Fibroblast of lung (primary cell): ENCODE results near the gene RPS6KL1. TPM values are rescaled to one million over a fixed set of nuclear protein-coding genes. Genes with fewer than 3 reads are reported as not detected.

Experiments used
- DNase-seq, 2 donors: peaks; one replicate each; pipeline versions ENCODE4 v3.0.0 to v3.0.0-alpha.2; 2010; ENCODE audit warnings: low read depth in 2 of 2
- H2AFZ ChIP-seq: 2 replicates; pipeline ENCODE4 v1.5.1; 2012; ENCODE audit warnings: low read length, control low read depth, inconsistent platforms
- H3K27ac ChIP-seq: 2 replicates; pipeline ENCODE4 v1.5.1; 2011; ENCODE audit warnings: low read length, control low read depth; ENCODE audit not compliant: insufficient read depth
- H3K27me3 ChIP-seq: 2 replicates; pipeline ENCODE4 v1.5.1; 2011; ENCODE audit warnings: mild to moderate bottlenecking, low read length; ENCODE audit not compliant: control insufficient read depth, insufficient read depth
- H3K36me3 ChIP-seq: 2 replicates; pipeline ENCODE4 v1.5.1; 2011; ENCODE audit warnings: low read length; ENCODE audit not compliant: control insufficient read depth, insufficient read depth
- H3K4me1 ChIP-seq: 2 replicates; pipeline ENCODE4 v1.5.1; 2011; ENCODE audit warnings: low read length; ENCODE audit not compliant: control insufficient read depth, insufficient read depth; ENCODE audit errors: extremely low read depth
- H3K4me2 ChIP-seq: 2 replicates; pipeline ENCODE4 v1.5.1; 2011; ENCODE audit warnings: low read length, control low read depth; ENCODE audit not compliant: insufficient read depth; ENCODE audit errors: extremely low read depth
- H3K4me3 ChIP-seq, 4 experiments: fragments of 200-600 bp in 1 of 4; sonication (generic) in 1 of 4; replicated peaks in 1 of 4; 2 replicates each; pipeline ENCODE4 v1.5.1; 2011 to 2016; ENCODE audit warnings: low read length in 4 of 4, low read depth in 3 of 4, mild to moderate bottlenecking in 3 of 4, control low read depth in 2 of 4, inconsistent platforms in 1 of 4, mixed read lengths in 1 of 4; ENCODE audit not compliant: insufficient read depth in 1 of 4; ENCODE audit errors: control extremely low read depth in 1 of 4
- H3K79me2 ChIP-seq: 2 replicates; pipeline ENCODE4 v1.5.1; 2012; ENCODE audit warnings: mild to moderate bottlenecking, low read length, inconsistent platforms; ENCODE audit not compliant: control insufficient read depth, insufficient read depth
- H3K9ac ChIP-seq: 2 replicates; pipeline ENCODE4 v1.5.1; 2011; ENCODE audit warnings: mild to moderate bottlenecking, low read length, control low read depth; ENCODE audit not compliant: insufficient read depth
- H3K9me3 ChIP-seq: 2 replicates; pipeline ENCODE4 v1.5.1; 2012; ENCODE audit warnings: low read depth, low read length; ENCODE audit not compliant: control insufficient read depth, insufficient read depth
- H4K20me1 ChIP-seq: 2 replicates; pipeline ENCODE4 v1.5.1; 2011; ENCODE audit warnings: low read length; ENCODE audit not compliant: control insufficient read depth, insufficient read depth; ENCODE audit errors: extremely low read depth
- EZH2 ChIP-seq: IDR thresholded peaks from 2 replicates; pipeline ENCODE4 v1.5.1; 2012; ENCODE audit warnings: low read length, control low read depth, mild to moderate bottlenecking; ENCODE audit errors: missing control alignments
- polyA plus RNA-seq, 2 donors: library from polyadenylated mRNA; depleted of rRNA in 1 of 2; stranded (reverse) in 1 of 2; unstranded in 1 of 2; fragments of >200 nt; gene quantifications; 2 replicates each; pipeline ENCODE4 v1.2.1, GENCODE V29; 2011 to 2012; ENCODE audit warnings: missing spikeins in 1 of 2
- total RNA-seq: library from RNA; depleted of rRNA; stranded (reverse); fragments of >200 nt; gene quantifications from 2 replicates; pipeline ENCODE4 v1.2.1, GENCODE V29; 2014
- TF ChIP-seq, protein P1 (sequence below), 2 donors: IDR thresholded peaks in 1 of 2; conservative IDR thresholded peaks in 1 of 2; 1 replicate in 1 of 2; 2 replicates in 1 of 2; pipeline ENCODE4 v1.5.1; 2011 to 2012; ENCODE audit warnings: low read length in 2 of 2, control low read depth in 1 of 2, inconsistent platforms in 1 of 2, low read depth in 1 of 2, mild to moderate bottlenecking in 1 of 2

Gene RPS6KL1
- total and polyA plus RNA-seq, 2 donors (not counting 1 experiment from before 2014, with no cell fraction given): 0.52 to 1.2 TPM

DNA sequence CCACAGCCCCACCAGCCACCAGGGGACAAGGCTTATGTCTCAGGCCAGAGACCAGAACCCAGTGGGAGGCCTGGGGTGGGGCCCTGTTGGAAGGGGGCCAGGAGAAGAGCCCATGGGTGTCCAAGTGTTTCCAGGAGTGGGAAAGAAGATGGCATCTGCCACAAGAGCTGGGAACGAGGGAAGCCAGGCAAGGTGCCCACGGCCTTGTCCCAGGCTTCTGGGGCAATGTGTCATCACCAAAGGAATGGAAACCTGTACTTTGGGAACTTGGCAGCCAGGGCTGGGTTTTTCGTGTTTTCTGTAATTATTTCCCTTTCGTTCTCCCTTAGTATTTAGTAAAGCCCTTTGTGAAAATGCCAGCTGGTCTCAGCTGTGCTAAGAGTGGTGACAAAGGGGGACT is 37.7 kb upstream of the RPS6KL1 start:
- Histone ChIP-seq H3K9ac (no peak overlapping the region), H3K79me2 (no peaks in the 10 kb centered on the region), H3K4me1 (no peaks in the 10 kb centered on the region), H3K27me3 (peaks cover 16% of the 10 kb centered on the region), H3K36me3 (no peaks in the 10 kb centered on the region), H4K20me1 (no peaks in the 10 kb centered on the region), H2AFZ (no peak overlapping the region), H3K9me3 (no peaks in the 10 kb centered on the region), H3K4me2 (no peak overlapping the region), H3K27ac (no peak overlapping the region), H3K4me3 (no peak overlapping the region)
- DNase-seq: no peak
- no peak for TF ChIP-seq EZH2
- TF ChIP-seq, protein P1, sequence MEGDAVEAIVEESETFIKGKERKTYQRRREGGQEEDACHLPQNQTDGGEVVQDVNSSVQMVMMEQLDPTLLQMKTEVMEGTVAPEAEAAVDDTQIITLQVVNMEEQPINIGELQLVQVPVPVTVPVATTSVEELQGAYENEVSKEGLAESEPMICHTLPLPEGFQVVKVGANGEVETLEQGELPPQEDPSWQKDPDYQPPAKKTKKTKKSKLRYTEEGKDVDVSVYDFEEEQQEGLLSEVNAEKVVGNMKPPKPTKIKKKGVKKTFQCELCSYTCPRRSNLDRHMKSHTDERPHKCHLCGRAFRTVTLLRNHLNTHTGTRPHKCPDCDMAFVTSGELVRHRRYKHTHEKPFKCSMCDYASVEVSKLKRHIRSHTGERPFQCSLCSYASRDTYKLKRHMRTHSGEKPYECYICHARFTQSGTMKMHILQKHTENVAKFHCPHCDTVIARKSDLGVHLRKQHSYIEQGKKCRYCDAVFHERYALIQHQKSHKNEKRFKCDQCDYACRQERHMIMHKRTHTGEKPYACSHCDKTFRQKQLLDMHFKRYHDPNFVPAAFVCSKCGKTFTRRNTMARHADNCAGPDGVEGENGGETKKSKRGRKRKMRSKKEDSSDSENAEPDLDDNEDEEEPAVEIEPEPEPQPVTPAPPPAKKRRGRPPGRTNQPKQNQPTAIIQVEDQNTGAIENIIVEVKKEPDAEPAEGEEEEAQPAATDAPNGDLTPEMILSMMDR (conservative IDR thresholded peaks at IDR 0.05 in 1 of 2, IDR thresholded peaks at IDR 0.05 in 1 of 2; ENCODE audit: low read depth in 1 of 2, low read length in 2 of 2): no peak

DNA sequence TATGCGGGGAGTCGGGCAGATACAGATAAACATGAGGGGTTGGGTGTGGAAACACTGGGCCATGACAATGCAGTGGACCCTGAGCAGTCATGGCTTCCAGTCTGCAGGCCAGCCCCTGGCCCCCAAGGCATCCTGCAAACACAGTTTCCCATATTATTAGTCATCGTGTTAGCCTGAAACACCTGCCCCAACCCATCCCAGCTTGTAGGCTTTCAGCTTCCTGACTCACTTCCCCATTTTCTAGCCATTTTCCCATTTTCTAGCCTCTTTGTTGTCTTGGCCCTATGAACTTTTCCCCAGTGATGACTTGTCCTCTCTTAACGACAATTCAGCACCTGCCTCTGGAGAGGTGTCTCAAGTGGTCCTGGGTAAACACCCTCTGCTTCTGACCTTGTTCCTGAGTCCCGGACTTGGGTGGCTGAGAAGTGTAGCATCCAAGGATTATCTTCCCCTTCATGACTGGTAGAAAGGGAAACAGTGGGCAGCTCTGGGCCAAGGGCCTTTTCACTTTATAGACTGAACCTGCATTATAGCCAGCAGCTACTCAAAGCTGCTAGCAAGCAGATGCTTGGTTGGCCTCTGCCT is 36.6 kb upstream of the RPS6KL1 start:
- no peak overlapping the region for H3K27ac ChIP-seq

DNA sequence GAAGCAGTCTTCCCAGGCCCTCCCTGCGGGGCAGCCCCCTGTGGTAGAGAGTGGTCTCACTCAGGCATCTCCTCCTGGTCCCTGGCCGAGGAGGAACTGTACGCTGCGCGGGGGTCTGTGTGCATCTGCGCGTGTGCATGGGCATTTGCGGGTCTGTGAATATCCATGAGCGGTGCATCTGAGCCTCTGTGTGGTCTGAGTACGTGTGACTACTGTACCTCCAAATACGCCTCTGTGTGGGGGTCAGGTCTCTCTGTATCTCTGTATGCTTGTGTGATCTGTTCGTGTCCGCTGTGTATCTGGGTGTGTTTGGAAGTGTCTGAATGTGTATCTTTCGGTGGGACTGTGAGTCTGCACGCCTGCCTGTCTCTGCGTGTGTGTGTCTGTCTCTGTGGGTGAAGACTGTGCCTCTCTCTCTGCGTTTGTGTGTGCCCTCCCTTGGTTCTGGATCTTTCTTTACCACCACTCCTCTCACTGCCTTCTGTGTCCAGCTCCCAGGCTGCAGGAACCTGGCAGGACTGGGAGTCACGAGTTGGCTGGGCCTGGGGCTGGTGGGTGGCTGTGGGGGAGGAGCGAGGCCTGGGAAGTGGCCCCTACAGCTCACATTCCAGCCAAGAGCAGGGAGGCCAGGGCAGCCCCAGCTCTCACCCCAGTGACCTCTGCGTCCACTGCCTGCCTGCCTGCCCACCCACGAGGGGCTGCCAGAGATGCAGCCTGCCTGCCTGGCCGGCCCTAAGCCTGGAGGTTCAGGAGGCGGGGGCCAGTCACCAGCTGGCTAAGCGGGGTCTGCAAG is 33.4 kb upstream of the RPS6KL1 start:
- H3K9me3 ChIP-seq: no peaks in the 10 kb centered on the region
- no peak overlapping the region for H3K9ac ChIP-seq
- H3K27ac ChIP-seq: no peak overlapping the region
- no peak overlapping the region for H3K4me2 ChIP-seq
- no peaks in the 10 kb centered on the region for H4K20me1 ChIP-seq
- no peak for DNase-seq
- no peak overlapping the region for H3K4me3 ChIP-seq
- H3K27me3 ChIP-seq: peaks cover 14% of the 10 kb centered on the region
- H2AFZ ChIP-seq: no peak overlapping the region
- no peaks in the 10 kb centered on the region for H3K36me3 ChIP-seq
- H3K4me1 ChIP-seq: no peaks in the 10 kb centered on the region
- H3K79me2 ChIP-seq: no peaks in the 10 kb centered on the region
- no peak for TF ChIP-seq EZH2
- TF ChIP-seq, protein P1 (conservative IDR thresholded peaks at IDR 0.05 in 1 of 2, IDR thresholded peaks at IDR 0.05 in 1 of 2; ENCODE audit: low read depth in 1 of 2, low read length in 2 of 2): no peak

More for the DNA sequence above, 36.6 kb upstream of the RPS6KL1 start:
- Histone ChIP-seq H3K36me3 (no peaks in the 10 kb centered on the region), H4K20me1 (no peaks in the 10 kb centered on the region), H3K4me2 (no peak overlapping the region), H3K9ac (no peak overlapping the region), H2AFZ (no peak overlapping the region), H3K27me3 (peaks cover 17% of the 10 kb centered on the region), H3K4me3 (no peak overlapping the region), H3K9me3 (no peaks in the 10 kb centered on the region), H3K79me2 (no peaks in the 10 kb centered on the region), H3K4me1 (no peaks in the 10 kb centered on the region)
- no peak for DNase-seq
- TF ChIP-seq EZH2: no peak
- TF ChIP-seq, protein P1 (conservative IDR thresholded peaks at IDR 0.05 in 1 of 2, IDR thresholded peaks at IDR 0.05 in 1 of 2; ENCODE audit: low read depth in 1 of 2, low read length in 2 of 2): no peak
